OCI-LY7 (cell line): ENCODE measurements around the gene UBAC1.

Experiments
- EZH2phosphoT487 ChIP-seq: fragments of 200-600 bp; sonication (generic); IDR thresholded peaks from 2 replicates; pipeline ENCODE4 v1.6.1; 2018; ENCODE audit warnings: low read depth, borderline replicate concordance, mild to moderate bottlenecking, mixed run types, antibody characterized with exemption, low read length, moderate library complexity, mixed read lengths
- TF ChIP-seq, protein P1 (sequence below): fragments of 200-600 bp; sonication (generic); conservative IDR thresholded peaks from 2 replicates; pipeline ENCODE4 v1.5.1; 2014; ENCODE audit warnings: mild to moderate bottlenecking, antibody characterized with exemption, low read length, moderate library complexity, mixed read lengths

GRCh38 chr9:135992486-135993408, 31.6 kb upstream of the UBAC1 start:
- TF ChIP-seq, protein P1, sequence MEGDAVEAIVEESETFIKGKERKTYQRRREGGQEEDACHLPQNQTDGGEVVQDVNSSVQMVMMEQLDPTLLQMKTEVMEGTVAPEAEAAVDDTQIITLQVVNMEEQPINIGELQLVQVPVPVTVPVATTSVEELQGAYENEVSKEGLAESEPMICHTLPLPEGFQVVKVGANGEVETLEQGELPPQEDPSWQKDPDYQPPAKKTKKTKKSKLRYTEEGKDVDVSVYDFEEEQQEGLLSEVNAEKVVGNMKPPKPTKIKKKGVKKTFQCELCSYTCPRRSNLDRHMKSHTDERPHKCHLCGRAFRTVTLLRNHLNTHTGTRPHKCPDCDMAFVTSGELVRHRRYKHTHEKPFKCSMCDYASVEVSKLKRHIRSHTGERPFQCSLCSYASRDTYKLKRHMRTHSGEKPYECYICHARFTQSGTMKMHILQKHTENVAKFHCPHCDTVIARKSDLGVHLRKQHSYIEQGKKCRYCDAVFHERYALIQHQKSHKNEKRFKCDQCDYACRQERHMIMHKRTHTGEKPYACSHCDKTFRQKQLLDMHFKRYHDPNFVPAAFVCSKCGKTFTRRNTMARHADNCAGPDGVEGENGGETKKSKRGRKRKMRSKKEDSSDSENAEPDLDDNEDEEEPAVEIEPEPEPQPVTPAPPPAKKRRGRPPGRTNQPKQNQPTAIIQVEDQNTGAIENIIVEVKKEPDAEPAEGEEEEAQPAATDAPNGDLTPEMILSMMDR = 0 out of 2 replicates have a peak, but pooled peaks have one; percentile 23
- TF ChIP-seq EZH2phosphoT487 = no peak
